GM12878 (cell line): ENCODE measurements around the gene SUGCT. TPM values are rescaled to one million over a fixed set of nuclear protein-coding genes. Genes with fewer than 3 reads are reported as not detected.

Experiments used
- ATAC-seq: fragments of 200-7000 bp; cut with Tn5 transposase; 3 replicates; pipeline ENCODE4 v1.9.1; 2020; ENCODE audit warnings: mild to moderate bottlenecking, moderate library complexity
- BruUV-seq: library from RNA; stranded (reverse); fragments of 400-500 nt; replicated peaks from 2 replicates; lab custom pipeline; 2021; lab: Mats Ljungman, UMichigan
- CTCF ChIA-PET: fragments of 300-600 bp; sonication (Branson Sonifier 250); formaldehyde crosslinking; extraction: SDS; loops from one replicate; lab custom pipeline; 2021; ENCODE audit warnings: inconsistent platforms; lab: Yijun Ruan, JAX
- POLR2A ChIA-PET: fragments of 350-600 bp; formaldehyde crosslinking; extraction: SDS; loops from one replicate; lab custom pipeline; 2021; ENCODE audit warnings: inconsistent platforms; lab: Charles Lee
- RAD21 ChIA-PET: fragments of 300-600 bp; sonication (Branson Sonifier 250); formaldehyde crosslinking; loops from one replicate; lab custom pipeline; 2023; ENCODE audit warnings: antibody characterized with exemption; ENCODE audit not compliant: unreplicated experiment; lab: Charles Lee
- SMC1A ChIA-PET: fragments of 300-600 bp; sonication (Branson Sonifier 250); formaldehyde crosslinking; loops from one replicate; lab custom pipeline; 2023; ENCODE audit not compliant: unreplicated experiment, uncharacterized antibody; lab: Charles Lee
- DNase-seq: peaks from one replicate; pipeline ENCODE4 v3.0.0-alpha.2; 2011; ENCODE audit warnings: low read depth, low spot score
- FAIRE-seq: peaks from 3 replicates; lab custom pipeline; 2011; peaks lifted over from hg19 to GRCh38; lab: Jason Lieb, UNC
- H2AFZ ChIP-seq: 2 replicates; pipeline ENCODE4 v1.6.0; 2011; ENCODE audit warnings: low read depth, low read length, control low read depth; ENCODE audit not compliant: control insufficient read depth
- H3K27ac ChIP-seq: 2 replicates; pipeline ENCODE4 v1.5.1; 2011; ENCODE audit warnings: control low read depth; ENCODE audit not compliant: control insufficient read depth, insufficient read depth
- H3K27me3 ChIP-seq, 2 experiments: replicated peaks in 1 of 2; 2 replicates each; pipeline versions ENCODE4 v1.6.0 to v1.6.1; 2011; ENCODE audit warnings: low read length in 1 of 2; ENCODE audit not compliant: control insufficient read depth in 2 of 2, insufficient read depth in 2 of 2
- H3K36me3 ChIP-seq, 2 experiments: 2 replicates each; pipeline ENCODE4 v1.5.1; 2011; ENCODE audit warnings: low read length in 1 of 2; ENCODE audit not compliant: control insufficient read depth in 2 of 2, insufficient read depth in 2 of 2
- H3K4me1 ChIP-seq: 2 replicates; pipeline ENCODE4 v1.6.1; 2011; ENCODE audit warnings: mild to moderate bottlenecking, low read length, moderate library complexity, mixed read lengths; ENCODE audit not compliant: control insufficient read depth, insufficient read depth
- H3K4me2 ChIP-seq: 2 replicates; pipeline ENCODE4 v1.6.0; 2011; ENCODE audit warnings: control low read depth; ENCODE audit not compliant: control insufficient read depth, insufficient read depth
- H3K4me3 ChIP-seq: fragments of 200-600 bp; sonication (generic); 2 replicates; pipeline ENCODE4 v1.5.1; 2016
- H3K79me2 ChIP-seq: 2 replicates; pipeline ENCODE4 v1.6.0; 2011; ENCODE audit warnings: low read length; ENCODE audit not compliant: control insufficient read depth, insufficient read depth
- H3K9ac ChIP-seq: 2 replicates; pipeline ENCODE4 v1.8.0; 2011; ENCODE audit warnings: low read length, control low read depth, mixed read lengths; ENCODE audit not compliant: control insufficient read depth, insufficient read depth
- H3K9me3 ChIP-seq: replicated peaks from 3 replicates; pipeline ENCODE4 v1.5.1; 2011; ENCODE audit warnings: mild to moderate bottlenecking, low read length; ENCODE audit not compliant: control insufficient read depth, insufficient read depth
- H4K20me1 ChIP-seq: 2 replicates; pipeline ENCODE4 v1.6.0; 2011; ENCODE audit not compliant: control insufficient read depth, insufficient read depth
- CHD2 ChIP-seq: IDR thresholded peaks from 2 replicates; pipeline ENCODE4 v1.6.1; 2011; ENCODE audit warnings: low read depth, low read length, improper control_type of control experiment, borderline replicate concordance
- EGR1 ChIP-seq, 2 experiments: IDR thresholded peaks; 1 replicate in 1 of 2; 2 replicates in 1 of 2; pipeline ENCODE4 v1.6.1; 2011 to 2012; ENCODE audit warnings: low read depth in 2 of 2, low read length in 2 of 2, borderline replicate concordance in 1 of 2, mild to moderate bottlenecking in 1 of 2, moderate library complexity in 1 of 2
- NBN ChIP-seq: fragments of 450-650 bp; IDR thresholded peaks from 2 replicates; pipeline ENCODE4 v1.6.1; 2016
- WGBS: methylation state at CpG from one replicate; pipeline ENCODE4 v1.1.6; 2016; ENCODE audit warnings: low lambda C conversion rate; ENCODE audit not compliant: insufficient replicate concordance, insufficient coverage; ENCODE audit errors: missing lambda C conversion rate; 5-methylcytosine and 5-hydroxymethylcytosine counted together
- in situ Hi-C: fragments of 300-500 bp; cut with MboI; formaldehyde crosslinking; loops from 9 replicates; pipeline ENCODE4 v1.14.3; 2018; ENCODE audit warnings: mixed read lengths
- intact Hi-C: fragments of 100-400 bp; cut with micrococcal nuclease; formaldehyde crosslinking; loops from one replicate; pipeline ENCODE4 v1.14.2; 2022; ENCODE audit not compliant: unreplicated experiment
- polyA plus RNA-seq, 11 experiments: library from polyadenylated mRNA; depleted of rRNA in 4 of 11; unstranded in 6 of 11; stranded (reverse) in 5 of 11; fragments of >200 nt; fragmentation: Nextera tagmentation in 4 of 11; fragmentation: Illumina TruSeq in 1 of 11; extraction: Ambion mirVana in 4 of 11; extraction: Trizol in 1 of 11; gene quantifications; 1 replicate in 1 of 11; 2 replicates in 10 of 11; pipeline versions ENCODE4 v1.2.1 to v1.2.3, GENCODE V29; 2011 to 2016; ENCODE audit warnings: inconsistent platforms in 2 of 11, missing spikeins in 2 of 11, low read depth in 1 of 11
- total RNA-seq, 4 experiments: library from RNA; depleted of rRNA in 3 of 4; stranded (reverse); fragments of >200 nt in 3 of 4; fragmentation: Illumina TruSeq in 1 of 4; extraction: Trizol in 1 of 4; gene quantifications; 2 replicates each; pipeline versions ENCODE4 v1.2.1 to v1.2.3, GENCODE V29; 2013 to 2021
- TF ChIP-seq, protein P1 (sequence below): fragments of 450-650 bp; IDR thresholded peaks from 2 replicates; pipeline ENCODE4 v1.6.1; 2016; ENCODE audit warnings: mild to moderate bottlenecking, moderate library complexity, borderline replicate concordance
- TF ChIP-seq, protein P2 (sequence below): IDR thresholded peaks from 2 replicates; pipeline ENCODE4 v1.6.1; 2012; ENCODE audit warnings: low read length, inconsistent platforms

Gene SUGCT
- total and polyA plus RNA-seq, 10 of the 15 experiments (the other 5 are each of a cell fraction or from before 2014, with no cell fraction given) = 0.08 to 1.2 (median 0.67) TPM; not detected in 1

DNA sequence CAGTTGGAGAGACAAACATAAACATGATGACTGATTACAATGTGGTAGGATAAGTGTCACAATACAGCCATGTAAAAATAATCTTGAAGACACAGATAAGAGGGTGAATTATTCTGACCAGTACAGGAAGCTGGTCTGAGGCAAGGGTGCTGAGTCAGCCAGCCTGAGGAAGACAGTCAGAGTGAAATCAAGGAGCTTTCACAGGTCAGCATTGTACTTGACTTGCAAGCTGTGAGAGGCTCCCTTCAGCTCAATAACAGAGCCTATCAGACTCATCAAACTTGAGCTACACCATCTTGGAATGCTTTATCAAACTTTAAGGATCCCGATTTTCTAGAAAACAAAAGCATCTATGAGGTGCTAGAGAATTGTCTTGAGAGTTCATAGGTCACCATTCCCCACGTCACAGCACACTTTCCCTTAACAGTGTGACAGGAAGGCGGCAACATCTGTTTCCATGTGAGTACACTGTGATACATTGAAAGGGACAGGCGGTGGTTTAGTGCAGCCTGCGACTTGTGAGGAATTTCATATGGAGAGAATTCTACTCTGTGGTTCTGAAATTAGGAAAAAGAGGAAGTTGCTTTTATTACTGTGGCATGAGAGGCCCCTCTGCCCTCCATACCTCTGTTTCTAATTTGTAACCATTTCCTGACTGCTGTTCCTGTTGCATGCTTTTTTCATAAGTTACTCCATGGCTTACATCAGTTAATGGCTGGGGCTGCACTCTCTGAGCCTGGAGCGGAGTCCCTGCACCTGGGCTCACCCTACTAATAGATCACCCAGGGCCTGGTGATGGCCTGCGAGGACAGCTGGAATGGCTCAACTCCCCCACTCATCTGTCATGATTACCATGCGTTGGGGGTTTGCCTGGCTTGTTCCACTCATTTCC lies 417.1 kb downstream of the SUGCT start (continued):
- TF ChIP-seq, protein P1, sequence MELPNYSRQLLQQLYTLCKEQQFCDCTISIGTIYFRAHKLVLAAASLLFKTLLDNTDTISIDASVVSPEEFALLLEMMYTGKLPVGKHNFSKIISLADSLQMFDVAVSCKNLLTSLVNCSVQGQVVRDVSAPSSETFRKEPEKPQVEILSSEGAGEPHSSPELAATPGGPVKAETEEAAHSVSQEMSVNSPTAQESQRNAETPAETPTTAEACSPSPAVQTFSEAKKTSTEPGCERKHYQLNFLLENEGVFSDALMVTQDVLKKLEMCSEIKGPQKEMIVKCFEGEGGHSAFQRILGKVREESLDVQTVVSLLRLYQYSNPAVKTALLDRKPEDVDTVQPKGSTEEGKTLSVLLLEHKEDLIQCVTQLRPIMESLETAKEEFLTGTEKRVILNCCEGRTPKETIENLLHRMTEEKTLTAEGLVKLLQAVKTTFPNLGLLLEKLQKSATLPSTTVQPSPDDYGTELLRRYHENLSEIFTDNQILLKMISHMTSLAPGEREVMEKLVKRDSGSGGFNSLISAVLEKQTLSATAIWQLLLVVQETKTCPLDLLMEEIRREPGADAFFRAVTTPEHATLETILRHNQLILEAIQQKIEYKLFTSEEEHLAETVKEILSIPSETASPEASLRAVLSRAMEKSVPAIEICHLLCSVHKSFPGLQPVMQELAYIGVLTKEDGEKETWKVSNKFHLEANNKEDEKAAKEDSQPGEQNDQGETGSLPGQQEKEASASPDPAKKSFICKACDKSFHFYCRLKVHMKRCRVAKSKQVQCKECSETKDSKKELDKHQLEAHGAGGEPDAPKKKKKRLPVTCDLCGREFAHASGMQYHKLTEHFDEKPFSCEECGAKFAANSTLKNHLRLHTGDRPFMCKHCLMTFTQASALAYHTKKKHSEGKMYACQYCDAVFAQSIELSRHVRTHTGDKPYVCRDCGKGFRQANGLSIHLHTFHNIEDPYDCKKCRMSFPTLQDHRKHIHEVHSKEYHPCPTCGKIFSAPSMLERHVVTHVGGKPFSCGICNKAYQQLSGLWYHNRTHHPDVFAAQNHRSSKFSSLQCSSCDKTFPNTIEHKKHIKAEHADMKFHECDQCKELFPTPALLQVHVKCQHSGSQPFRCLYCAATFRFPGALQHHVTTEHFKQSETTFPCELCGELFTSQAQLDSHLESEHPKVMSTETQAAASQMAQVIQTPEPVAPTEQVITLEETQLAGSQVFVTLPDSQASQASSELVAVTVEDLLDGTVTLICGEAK = no peak
- TF ChIP-seq, protein P2, sequence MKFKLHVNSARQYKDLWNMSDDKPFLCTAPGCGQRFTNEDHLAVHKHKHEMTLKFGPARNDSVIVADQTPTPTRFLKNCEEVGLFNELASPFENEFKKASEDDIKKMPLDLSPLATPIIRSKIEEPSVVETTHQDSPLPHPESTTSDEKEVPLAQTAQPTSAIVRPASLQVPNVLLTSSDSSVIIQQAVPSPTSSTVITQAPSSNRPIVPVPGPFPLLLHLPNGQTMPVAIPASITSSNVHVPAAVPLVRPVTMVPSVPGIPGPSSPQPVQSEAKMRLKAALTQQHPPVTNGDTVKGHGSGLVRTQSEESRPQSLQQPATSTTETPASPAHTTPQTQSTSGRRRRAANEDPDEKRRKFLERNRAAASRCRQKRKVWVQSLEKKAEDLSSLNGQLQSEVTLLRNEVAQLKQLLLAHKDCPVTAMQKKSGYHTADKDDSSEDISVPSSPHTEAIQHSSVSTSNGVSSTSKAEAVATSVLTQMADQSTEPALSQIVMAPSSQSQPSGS = no peak

DNA sequence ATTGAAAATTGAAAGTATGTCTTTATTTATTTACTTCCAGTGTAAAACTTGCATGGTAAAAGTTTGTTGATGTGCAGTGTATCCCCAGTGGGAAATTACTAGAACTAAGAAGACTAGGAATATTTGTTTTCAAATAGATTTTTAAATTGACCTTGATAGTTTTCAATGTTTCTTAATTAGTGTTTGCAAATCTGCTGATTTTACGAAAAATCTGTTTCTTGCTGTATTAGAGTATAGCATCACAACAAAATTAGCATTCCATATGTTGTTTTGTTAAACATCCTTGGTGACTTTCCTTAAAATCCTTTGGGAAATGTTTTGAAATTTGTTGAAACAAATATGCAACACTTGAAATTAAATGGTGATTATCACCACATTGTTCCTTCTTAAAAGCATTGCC lies 425.9 kb downstream of the SUGCT start:
- Histone ChIP-seq H3K36me3 (no peaks in the 10 kb centered on the region), H3K27me3 (no peaks in the 10 kb centered on the region), H4K20me1 (no peaks in the 10 kb centered on the region), H3K9ac (no peak overlapping the region), H3K9me3 (no peaks in the 10 kb centered on the region), H3K4me2 (no peak overlapping the region), H3K4me3 (no peak overlapping the region), H3K4me1 (no peaks in the 10 kb centered on the region), H2AFZ (no peak overlapping the region), H3K27ac (no peak overlapping the region), H3K79me2 (no peaks in the 10 kb centered on the region)
- RAD21 ChIA-PET = no interaction called here
- no peak for ATAC-seq
- FAIRE-seq = no peak
- intact Hi-C loops = no loop called here
- WGBS = 0% methylated on average over 1 of the region's 1 CpG
- in situ Hi-C loops = no loop called here
- CTCF ChIA-PET = no interaction called here
- DNase-seq = no peak
- POLR2A ChIA-PET = no interaction called here
- TF ChIP-seq CHD2 = no peak
- TF ChIP-seq NBN = no peak
- no peak for TF ChIP-seq EGR1 (IDR thresholded peaks at IDR 0.05; ENCODE audit: borderline replicate concordance in 1 of 2, low read depth in 2 of 2, low read length in 2 of 2)
- SMC1A ChIA-PET = no interaction called here
- BruUV-seq = no TSS peak
